Dermis microvascular lymphatic vessel endothelial cell (primary cell): ENCODE data around the gene COL4A2. TPM values are rescaled to one million over a fixed set of nuclear protein-coding genes. Genes with fewer than 3 reads are reported as not detected.
"Not testable (repeated sequence)": the region's sequence is repeated elsewhere in the genome, so short reads cannot be mapped to it uniquely, and the experiment has no call there.

ENCODE experiments used
- DNase-seq, 2 donors: peaks; one replicate each; pipeline versions ENCODE4 v3.0.0 to v3.0.0-alpha.2; 2010; ENCODE audit warnings: low read depth in 2 of 2
- total RNA-seq: library from RNA; depleted of rRNA; stranded (reverse); fragments of >200 nt; gene quantifications from 2 replicates; pipeline ENCODE4 v1.2.1, GENCODE V29; 2014

COL4A2 gene
- total RNA-seq, 1 donor from 2014 or later = 626 TPM

DNA sequence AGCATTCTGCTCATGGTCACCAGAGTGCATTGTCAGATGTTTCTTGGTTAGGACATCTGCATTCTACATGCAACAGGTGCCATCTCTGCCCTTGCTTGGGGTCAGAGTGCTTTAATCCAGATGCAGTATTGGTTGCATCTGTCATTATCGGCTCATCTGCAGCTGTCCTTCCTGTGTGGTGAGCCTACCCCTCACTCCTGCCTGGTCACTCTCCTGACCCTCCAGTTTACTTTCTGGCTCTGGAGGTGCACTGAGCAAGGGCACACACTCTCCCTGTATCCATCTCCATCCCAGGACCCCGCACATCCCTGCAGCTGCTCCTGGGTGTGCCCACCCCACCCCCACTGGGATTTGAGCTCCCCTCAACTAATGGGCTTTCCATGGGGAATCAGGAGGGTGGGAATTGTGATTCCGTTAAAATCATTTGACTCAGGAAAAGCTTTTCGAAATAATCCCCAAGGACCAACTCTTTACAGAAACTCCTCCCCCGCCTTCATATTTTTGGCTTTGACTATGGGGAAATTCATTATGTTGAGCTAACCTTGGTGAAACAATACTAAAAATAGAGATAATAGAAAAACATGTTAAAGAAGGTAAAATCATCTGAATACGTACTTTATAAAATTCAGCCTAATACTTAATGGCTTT is 70.2 kb downstream of the COL4A2 start:
- DNase-seq = no peak

DNA sequence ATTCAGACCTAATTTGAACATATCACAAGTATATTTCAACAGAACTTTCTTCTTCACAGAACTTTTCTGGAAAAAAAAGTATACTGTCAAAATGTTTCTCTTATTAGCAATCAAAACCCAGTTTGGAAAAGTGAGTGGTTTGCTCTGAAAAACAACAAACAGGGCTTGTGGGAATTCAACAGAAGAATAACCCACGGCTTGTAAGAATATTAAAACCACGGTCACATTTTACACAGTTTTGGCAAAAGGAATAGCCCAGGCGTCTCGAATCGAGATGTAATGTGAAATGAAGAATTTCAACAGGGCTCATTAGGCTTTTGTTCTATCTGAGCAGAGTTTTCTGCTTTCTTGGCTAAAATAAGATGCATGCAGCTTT is 70.7 kb downstream of the COL4A2 start:
- no peak for DNase-seq

DNA sequence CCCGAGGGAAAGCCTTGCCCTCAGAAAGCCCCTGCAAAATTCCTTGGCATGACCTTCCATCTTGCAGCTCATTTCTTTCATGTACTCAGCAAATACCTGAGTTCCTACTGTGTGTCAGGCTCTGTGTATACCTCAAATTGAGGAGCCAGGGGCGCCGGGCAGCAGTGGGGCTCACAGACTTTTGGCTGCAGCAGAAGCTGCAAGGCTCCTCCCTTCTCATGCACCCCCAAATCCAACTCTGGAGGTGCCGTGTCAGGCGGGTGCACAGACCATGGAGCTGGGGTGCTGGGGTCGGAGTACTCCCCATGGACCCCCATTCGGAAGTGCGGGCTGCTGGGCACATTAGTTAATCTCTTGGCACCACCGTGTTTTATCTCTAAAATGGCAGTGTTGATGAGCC is 72.3 kb downstream of the COL4A2 start:
- DNase-seq = no peak

- no peak for DNase-seq
Measured at GRCh38 chr13:110379905-110380341, 72.8 kb downstream of the COL4A2 start.

DNA sequence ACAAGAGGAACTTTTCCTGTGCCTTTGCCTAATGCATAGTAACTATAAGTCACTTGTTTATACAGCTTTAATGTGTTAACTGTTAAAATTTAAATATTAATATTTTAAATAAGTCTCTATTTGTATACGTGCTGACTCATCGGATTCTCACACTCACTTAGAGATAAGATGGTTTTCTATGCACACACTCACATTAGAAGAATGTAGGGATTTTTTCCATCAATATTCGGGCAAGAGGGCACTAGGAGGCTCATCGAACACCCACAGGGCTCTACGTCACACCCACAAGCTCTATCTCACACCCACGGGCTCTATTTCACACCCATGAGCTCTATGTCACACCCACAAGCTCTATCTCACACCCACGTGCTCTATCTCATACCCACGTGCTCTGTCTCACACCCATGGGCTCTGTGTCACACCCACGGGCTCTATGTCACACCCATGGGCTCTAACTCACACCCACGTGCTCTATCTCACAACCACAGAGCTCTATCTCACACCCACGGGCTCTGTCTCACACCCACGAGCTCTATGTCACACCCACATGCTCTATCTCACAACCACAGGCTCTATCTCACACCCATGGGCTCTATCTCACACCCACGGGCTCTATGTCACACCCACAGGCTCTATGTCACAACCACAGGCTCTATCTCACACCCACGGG is 73.4 kb downstream of the COL4A2 start:
- DNase-seq = no peak

GRCh38 chr13:110381029-110381360 is 73.9 kb downstream of the COL4A2 start:
- no peak for DNase-seq

DNA sequence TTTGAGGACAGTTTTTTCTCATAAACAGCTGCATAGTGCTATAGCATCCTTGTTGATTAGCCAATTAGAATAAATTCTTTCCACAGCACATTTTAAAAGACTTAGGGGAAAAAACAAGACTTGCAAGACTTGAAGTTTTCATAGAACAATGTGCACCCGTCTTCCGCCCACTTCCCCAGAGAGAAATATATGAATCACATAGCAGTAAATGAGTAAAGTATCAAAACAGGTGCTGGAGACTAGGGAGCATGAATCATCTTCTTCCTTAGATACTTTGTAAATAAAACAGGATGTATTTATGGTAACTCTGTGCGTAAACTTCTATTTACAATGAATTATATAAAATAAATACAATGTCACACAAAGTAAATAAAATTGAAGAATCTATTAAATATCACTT is 75.1 kb downstream of the COL4A2 start:
- DNase-seq = peak in 1 of 2 donors; percentile 95

DNA sequence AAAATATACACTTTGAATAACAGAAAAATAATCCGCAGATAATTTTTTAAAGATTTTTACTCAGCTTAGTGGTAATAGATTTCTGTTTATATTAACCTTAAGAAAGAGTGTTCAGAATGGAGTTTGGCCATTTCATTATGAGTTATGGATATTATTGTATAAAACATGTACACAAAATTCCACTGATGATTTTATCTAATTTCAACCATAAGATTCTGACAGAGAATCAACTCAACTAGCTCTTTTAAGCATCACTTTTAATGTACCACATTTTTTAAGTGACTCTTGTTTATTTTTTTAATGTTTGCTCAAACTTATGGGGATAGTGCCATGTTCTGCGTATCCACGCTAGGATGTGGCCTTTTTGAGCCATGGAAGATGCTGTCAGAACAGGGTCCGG is 75.7 kb downstream of the COL4A2 start:
- no peak for DNase-seq

- DNase-seq = no peak
Measured at GRCh38 chr13:110387451-110388107, 80.5 kb downstream of the COL4A2 start.

GRCh38 chr13:110388108-110388943 is 81.2 kb downstream of the COL4A2 start:
- DNase-seq = no peak

- peak in 1 of 2 donors; percentile 64 for DNase-seq
Measured at GRCh38 chr13:110390567-110390966, 83.5 kb downstream of the COL4A2 start.

GRCh38 chr13:110391273-110391672 is 84.2 kb downstream of the COL4A2 start:
- DNase-seq = no peak

DNA sequence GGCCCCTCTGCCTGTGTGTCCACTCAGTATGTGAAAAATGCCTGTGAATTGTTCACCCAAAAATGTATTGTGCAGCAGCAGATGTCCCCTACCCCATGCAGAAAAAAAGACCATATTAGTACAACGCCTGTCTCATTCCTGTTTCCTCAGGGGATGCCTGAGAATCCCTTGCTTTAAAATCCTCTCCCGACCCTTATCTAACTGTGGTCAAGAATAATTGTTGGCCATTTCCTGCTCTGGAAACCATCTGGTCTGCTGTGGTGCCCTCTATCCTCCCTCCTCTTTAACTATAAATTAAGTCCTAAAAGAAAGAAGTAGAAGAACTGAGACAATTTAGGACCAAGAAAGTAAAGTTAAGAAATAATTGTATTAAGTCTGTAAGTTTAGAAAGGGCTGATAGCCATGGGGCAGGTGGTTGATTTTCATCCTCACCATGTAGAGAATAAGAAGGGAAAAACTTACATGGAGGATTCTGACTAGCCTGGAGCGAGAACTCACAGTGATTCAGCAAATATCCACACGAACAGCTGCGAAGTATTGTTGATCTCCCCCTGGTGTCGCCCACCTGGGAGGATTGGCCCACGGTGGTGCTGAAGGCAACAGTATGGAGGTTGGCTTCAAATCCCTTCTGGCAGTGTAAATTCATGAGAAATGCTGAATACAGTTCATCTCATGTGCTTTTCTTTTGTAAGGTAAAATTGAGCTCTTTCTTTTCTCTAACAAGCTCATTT is 85.6 kb downstream of the COL4A2 start:
- DNase-seq = peak in 1 of 2 donors; percentile 33

GRCh38 chr13:110393761-110394160 is 86.7 kb downstream of the COL4A2 start:
- no peak for DNase-seq

GRCh38 chr13:110394371-110394841 is 87.3 kb downstream of the COL4A2 start:
- no peak for DNase-seq

DNA sequence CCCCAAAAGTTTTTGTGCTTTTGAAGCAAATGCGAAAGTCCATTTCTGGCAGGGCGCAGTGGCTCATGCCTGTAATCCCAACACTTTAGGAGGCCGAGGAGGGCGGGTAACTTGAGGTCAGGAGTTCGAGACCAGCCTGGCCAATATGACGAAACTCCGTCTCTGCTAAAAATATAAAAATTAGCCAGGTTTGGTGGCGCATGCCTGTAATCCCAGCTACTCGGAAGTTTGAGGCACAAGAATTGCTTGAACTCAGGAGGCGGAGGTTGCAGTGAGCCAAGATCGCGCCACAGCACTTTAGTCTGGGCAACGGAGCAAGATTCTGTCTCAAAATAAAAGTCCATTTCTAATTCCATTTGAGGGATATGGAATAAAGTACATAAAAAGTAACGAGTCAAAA is 88.5 kb downstream of the COL4A2 start:
- DNase-seq = not testable (repeated sequence)

DNA sequence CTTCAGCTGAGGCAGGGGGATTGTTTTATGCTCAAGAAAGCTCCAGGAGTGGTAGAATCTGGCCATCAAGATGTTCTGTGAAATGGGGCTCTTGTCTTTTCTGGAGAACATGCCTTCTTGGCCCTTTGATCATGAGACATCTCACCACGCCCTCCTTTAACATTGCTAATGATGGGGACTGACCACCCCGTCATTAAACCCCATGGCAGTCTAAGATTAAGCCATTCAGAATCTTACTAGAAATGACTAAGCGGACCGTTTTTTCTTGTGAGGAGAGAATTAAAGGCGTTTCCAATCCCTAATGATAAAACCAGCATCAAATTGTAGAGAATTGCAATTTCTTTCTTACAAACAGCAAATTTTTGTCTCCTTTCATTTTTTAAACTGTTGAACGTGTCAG is 89.4 kb downstream of the COL4A2 start:
- DNase-seq = no peak

DNA sequence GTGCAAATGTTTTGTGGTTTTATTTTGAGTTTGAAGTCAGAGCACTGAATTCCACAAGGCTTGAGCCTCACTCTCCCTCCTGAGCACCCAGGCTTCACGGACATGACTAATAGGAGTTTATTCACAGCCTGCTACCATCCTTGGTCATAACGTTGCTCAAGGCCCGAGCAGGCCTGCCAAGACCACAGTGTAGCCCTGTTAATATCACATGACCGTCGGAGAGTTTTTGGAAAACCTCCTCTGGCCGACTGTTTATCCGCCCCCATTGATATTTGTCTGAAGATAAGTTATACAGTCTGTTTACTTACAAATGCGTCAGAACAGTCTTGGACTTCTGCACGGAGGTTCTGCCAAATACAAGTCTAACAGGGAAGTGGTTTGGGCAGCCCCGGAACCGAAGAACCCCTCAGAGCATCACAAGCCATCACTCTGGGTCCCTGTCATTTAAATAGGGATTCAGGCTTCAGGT is 89.9 kb downstream of the COL4A2 start:
- no peak for DNase-seq

GRCh38 chr13:110397436-110398115 is 90.5 kb downstream of the COL4A2 start:
- DNase-seq = no peak
